HL-60 (cell line): ENCODE data around the gene AP3D1.

Experiments used
- GABPA ChIP-seq: IDR thresholded peaks from 2 replicates; pipeline ENCODE4 v1.6.1; 2012; ENCODE audit warnings: low read depth
- POLR2AphosphoS5 ChIP-seq: IDR thresholded peaks from 2 replicates; pipeline ENCODE4 v1.6.1; 2012; ENCODE audit warnings: low read depth
- TF ChIP-seq, protein P1 (sequence below): IDR thresholded peaks from one replicate; pipeline ENCODE4 v1.5.1; 2011; ENCODE audit warnings: low read length, control low read depth, inconsistent platforms; ENCODE audit not compliant: insufficient read depth
- TF ChIP-seq, protein P2 (sequence below): IDR thresholded peaks from 2 replicates; pipeline ENCODE4 v1.6.1; 2012; ENCODE audit warnings: low read depth; ENCODE audit not compliant: insufficient replicate concordance

DNA sequence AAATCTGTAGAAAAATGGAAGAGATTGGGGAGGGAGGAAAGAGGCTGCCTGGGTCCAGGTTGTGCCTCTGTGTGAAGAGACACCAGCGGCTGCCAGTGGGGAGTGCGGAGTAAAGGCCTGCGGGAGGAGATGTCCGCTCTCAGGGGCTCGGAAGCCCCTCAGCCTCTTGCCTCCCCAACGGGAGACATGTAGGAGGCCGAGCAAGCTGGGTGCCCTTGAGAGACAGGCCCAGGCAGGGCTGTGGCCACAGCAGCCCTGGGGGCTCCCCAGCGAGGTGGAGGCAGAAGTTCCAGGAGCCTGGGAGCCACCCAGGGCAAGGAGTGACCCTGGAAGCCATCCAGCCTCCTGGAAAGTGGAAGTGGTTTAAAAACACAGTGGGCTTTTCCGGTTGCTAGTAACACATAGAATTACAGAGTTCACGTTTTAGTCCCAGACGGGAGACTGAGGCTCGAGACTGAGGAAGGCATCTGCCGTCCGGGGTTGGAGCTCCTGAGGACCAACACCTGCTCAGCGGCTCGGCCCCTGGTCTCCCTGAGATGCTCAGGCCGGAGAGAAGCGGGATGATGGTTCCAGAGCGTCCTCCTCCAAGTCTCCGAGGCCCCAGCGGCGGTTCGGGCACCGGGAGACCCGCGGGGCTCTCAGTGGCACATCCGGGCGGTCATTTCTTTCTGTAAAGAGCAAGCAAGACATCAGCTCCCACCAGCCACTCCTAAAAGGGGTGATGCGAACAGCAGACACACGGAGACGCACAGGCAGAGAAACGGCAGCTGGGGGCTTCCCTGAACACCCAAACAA lies 78.4 kb downstream of the AP3D1 start:
- TF ChIP-seq, protein P1, sequence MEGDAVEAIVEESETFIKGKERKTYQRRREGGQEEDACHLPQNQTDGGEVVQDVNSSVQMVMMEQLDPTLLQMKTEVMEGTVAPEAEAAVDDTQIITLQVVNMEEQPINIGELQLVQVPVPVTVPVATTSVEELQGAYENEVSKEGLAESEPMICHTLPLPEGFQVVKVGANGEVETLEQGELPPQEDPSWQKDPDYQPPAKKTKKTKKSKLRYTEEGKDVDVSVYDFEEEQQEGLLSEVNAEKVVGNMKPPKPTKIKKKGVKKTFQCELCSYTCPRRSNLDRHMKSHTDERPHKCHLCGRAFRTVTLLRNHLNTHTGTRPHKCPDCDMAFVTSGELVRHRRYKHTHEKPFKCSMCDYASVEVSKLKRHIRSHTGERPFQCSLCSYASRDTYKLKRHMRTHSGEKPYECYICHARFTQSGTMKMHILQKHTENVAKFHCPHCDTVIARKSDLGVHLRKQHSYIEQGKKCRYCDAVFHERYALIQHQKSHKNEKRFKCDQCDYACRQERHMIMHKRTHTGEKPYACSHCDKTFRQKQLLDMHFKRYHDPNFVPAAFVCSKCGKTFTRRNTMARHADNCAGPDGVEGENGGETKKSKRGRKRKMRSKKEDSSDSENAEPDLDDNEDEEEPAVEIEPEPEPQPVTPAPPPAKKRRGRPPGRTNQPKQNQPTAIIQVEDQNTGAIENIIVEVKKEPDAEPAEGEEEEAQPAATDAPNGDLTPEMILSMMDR = no peak
- TF ChIP-seq, protein P2, sequence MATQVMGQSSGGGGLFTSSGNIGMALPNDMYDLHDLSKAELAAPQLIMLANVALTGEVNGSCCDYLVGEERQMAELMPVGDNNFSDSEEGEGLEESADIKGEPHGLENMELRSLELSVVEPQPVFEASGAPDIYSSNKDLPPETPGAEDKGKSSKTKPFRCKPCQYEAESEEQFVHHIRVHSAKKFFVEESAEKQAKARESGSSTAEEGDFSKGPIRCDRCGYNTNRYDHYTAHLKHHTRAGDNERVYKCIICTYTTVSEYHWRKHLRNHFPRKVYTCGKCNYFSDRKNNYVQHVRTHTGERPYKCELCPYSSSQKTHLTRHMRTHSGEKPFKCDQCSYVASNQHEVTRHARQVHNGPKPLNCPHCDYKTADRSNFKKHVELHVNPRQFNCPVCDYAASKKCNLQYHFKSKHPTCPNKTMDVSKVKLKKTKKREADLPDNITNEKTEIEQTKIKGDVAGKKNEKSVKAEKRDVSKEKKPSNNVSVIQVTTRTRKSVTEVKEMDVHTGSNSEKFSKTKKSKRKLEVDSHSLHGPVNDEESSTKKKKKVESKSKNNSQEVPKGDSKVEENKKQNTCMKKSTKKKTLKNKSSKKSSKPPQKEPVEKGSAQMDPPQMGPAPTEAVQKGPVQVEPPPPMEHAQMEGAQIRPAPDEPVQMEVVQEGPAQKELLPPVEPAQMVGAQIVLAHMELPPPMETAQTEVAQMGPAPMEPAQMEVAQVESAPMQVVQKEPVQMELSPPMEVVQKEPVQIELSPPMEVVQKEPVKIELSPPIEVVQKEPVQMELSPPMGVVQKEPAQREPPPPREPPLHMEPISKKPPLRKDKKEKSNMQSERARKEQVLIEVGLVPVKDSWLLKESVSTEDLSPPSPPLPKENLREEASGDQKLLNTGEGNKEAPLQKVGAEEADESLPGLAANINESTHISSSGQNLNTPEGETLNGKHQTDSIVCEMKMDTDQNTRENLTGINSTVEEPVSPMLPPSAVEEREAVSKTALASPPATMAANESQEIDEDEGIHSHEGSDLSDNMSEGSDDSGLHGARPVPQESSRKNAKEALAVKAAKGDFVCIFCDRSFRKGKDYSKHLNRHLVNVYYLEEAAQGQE = no peak
- TF ChIP-seq POLR2AphosphoS5 (no peak), GABPA (no peak)
